DND-41 (cell line): Measurements from ENCODE around the gene CACNA1I.

Source experiments
- ATAC-seq: fragments of 200-7000 bp; cut with Tn5 transposase; 3 replicates; pipeline ENCODE4 v1.9.1; 2021; ENCODE audit warnings: low read depth; ENCODE audit not compliant: insufficient read depth
- DNase-seq: peaks from one replicate; pipeline ENCODE4 v3.0.0-alpha.2; 2020
- H2AFZ ChIP-seq: 2 replicates; pipeline ENCODE4 v1.6.0; 2012; ENCODE audit warnings: low read depth, low read length
- H3K27ac ChIP-seq: 2 replicates; pipeline ENCODE4 v1.5.1; 2012; ENCODE audit warnings: low read length, inconsistent platforms
- H3K27me3 ChIP-seq: fragments of 200-600 bp; sonication (generic); 2 replicates; pipeline ENCODE4 v1.6.0; 2012; ENCODE audit warnings: low read length, mild to moderate bottlenecking, inconsistent platforms; ENCODE audit not compliant: insufficient read depth, poor library complexity
- H3K36me3 ChIP-seq: 2 replicates; pipeline ENCODE4 v1.5.1; 2012; ENCODE audit warnings: low read length, inconsistent platforms; ENCODE audit not compliant: insufficient read depth
- H3K4me1 ChIP-seq: 2 replicates; pipeline ENCODE4 v1.5.1; 2012; ENCODE audit warnings: mild to moderate bottlenecking, low read length; ENCODE audit not compliant: insufficient read depth
- H3K4me2 ChIP-seq: 2 replicates; pipeline ENCODE4 v1.6.0; 2012; ENCODE audit warnings: mild to moderate bottlenecking, moderate library complexity, low read length, inconsistent platforms; ENCODE audit not compliant: insufficient read depth
- H3K4me3 ChIP-seq, 2 experiments: fragments of 200-600 bp in 1 of 2; shearing (Covaris generic) in 1 of 2; 2 replicates each; pipeline ENCODE4 v1.5.1; 2012 to 2016; ENCODE audit warnings: inconsistent platforms in 2 of 2, low read length in 2 of 2, mild to moderate bottlenecking in 2 of 2, low read depth in 1 of 2, moderate library complexity in 1 of 2
- H3K79me2 ChIP-seq: 2 replicates; pipeline ENCODE4 v1.6.0; 2012; ENCODE audit warnings: low read length, inconsistent platforms; ENCODE audit not compliant: insufficient read depth
- H3K9ac ChIP-seq: 2 replicates; pipeline ENCODE4 v1.6.0; 2012; ENCODE audit warnings: low read depth, mild to moderate bottlenecking, inconsistent platforms, low read length, moderate library complexity
- H3K9me3 ChIP-seq: 2 replicates; pipeline ENCODE4 v1.5.1; 2012; ENCODE audit warnings: low read length, moderate library complexity, mild to moderate bottlenecking, inconsistent platforms; ENCODE audit not compliant: insufficient read depth, severe bottlenecking
- H4K20me1 ChIP-seq: 2 replicates; pipeline ENCODE4 v1.6.0; 2012; ENCODE audit warnings: low read length; ENCODE audit not compliant: insufficient read depth
- CTCF ChIP-seq: IDR thresholded peaks from 2 replicates; pipeline ENCODE4 v1.5.1; 2012; ENCODE audit warnings: borderline replicate concordance, low read length, moderate library complexity, mild to moderate bottlenecking; ENCODE audit not compliant: poor library complexity, severe bottlenecking; ENCODE audit errors: extremely low read depth
- EZH2 ChIP-seq: IDR thresholded peaks from 3 replicates; pipeline ENCODE4 v1.6.1; 2012; ENCODE audit warnings: borderline replicate concordance, low read depth, mild to moderate bottlenecking, moderate library complexity, low read length, inconsistent platforms; ENCODE audit not compliant: severe bottlenecking

CACNA1I gene

GRCh38 chr22:39536711-39537110 is 33.8 kb upstream of the CACNA1I start:
- Histone ChIP-seq H3K27ac (no peak overlapping the region), H3K4me3 (no peak overlapping the region), H3K27me3 (no peaks in the 10 kb centered on the region), H3K36me3 (no peaks in the 10 kb centered on the region; the same call in 1 of the 2 replicates), H2AFZ (no peak overlapping the region), H3K79me2 (peaks cover 9% of the 10 kb centered on the region), H3K9me3 (no peaks in the 10 kb centered on the region), H3K4me1 (peaks cover 31% of the 10 kb centered on the region), H3K9ac (no peak overlapping the region), H3K4me2 (no peak overlapping the region), H4K20me1 (peaks cover 3% of the 10 kb centered on the region; the same call in 1 of the 2 replicates)
- ATAC-seq (no peak), DNase-seq (no peak)
- TF ChIP-seq EZH2 (no peak), CTCF (no peak)

GRCh38 chr22:39537975-39538374 is 32.6 kb upstream of the CACNA1I start:
- no peaks in the 10 kb centered on the region for H3K79me2 ChIP-seq
- no peak overlapping the region for H2AFZ ChIP-seq
- H3K4me3 ChIP-seq, result no peak overlapping the region
- no peaks in the 10 kb centered on the region for H3K9me3 ChIP-seq
- no peaks in the 10 kb centered on the region for H3K27me3 ChIP-seq
- no peak overlapping the region for H3K9ac ChIP-seq
- no peak for ATAC-seq
- TF ChIP-seq CTCF (no peak), EZH2 (no peak)
- peaks cover 24% of the 10 kb centered on the region for H3K4me1 ChIP-seq
- H4K20me1 ChIP-seq, result no peaks in the 10 kb centered on the region
- no peaks in the 10 kb centered on the region for H3K36me3 ChIP-seq
- H3K27ac ChIP-seq, result no peak overlapping the region
- no peak for DNase-seq
- no peak overlapping the region for H3K4me2 ChIP-seq

GRCh38 chr22:39543095-39543494 is 27.5 kb upstream of the CACNA1I start:
- H3K79me2 ChIP-seq, result no peaks in the 10 kb centered on the region
- no peak overlapping the region for H3K4me2 ChIP-seq
- no peaks in the 10 kb centered on the region; the same call in 1 of the 2 replicates for H3K4me1 ChIP-seq
- H3K36me3 ChIP-seq, result no peaks in the 10 kb centered on the region
- no peak overlapping the region for H3K27ac ChIP-seq
- H3K9me3 ChIP-seq, result no peaks in the 10 kb centered on the region
- no peak overlapping the region for H2AFZ ChIP-seq
- peaks cover 8% of the 10 kb centered on the region; the same call in 1 of the 2 replicates for H4K20me1 ChIP-seq
- no peak for TF ChIP-seq EZH2
- TF ChIP-seq CTCF, result peak; percentile 62
- no peaks in the 10 kb centered on the region for H3K27me3 ChIP-seq
- DNase-seq (peak; percentile 39), ATAC-seq (0 out of 3 replicates have a peak, but pooled peaks have one; percentile 44)
- no peak overlapping the region for H3K4me3 ChIP-seq
- H3K9ac ChIP-seq, result no peak overlapping the region
